Ecto neural progenitor cell (in vitro differentiated cells): ENCODE results near the gene STS.
A peak's percentile ranks its signal among the peaks of the same experiment; 100 is the strongest.
"Not testable (repeated sequence)": the region's sequence is repeated elsewhere in the genome, so short reads cannot be mapped to it uniquely, and the experiment has no call there.

ENCODE experiments used
- DNase-seq: peaks from one replicate; pipeline ENCODE4 v3.0.0-alpha.2; 2018; ENCODE audit warnings: low spot score

The STS gene

DNA sequence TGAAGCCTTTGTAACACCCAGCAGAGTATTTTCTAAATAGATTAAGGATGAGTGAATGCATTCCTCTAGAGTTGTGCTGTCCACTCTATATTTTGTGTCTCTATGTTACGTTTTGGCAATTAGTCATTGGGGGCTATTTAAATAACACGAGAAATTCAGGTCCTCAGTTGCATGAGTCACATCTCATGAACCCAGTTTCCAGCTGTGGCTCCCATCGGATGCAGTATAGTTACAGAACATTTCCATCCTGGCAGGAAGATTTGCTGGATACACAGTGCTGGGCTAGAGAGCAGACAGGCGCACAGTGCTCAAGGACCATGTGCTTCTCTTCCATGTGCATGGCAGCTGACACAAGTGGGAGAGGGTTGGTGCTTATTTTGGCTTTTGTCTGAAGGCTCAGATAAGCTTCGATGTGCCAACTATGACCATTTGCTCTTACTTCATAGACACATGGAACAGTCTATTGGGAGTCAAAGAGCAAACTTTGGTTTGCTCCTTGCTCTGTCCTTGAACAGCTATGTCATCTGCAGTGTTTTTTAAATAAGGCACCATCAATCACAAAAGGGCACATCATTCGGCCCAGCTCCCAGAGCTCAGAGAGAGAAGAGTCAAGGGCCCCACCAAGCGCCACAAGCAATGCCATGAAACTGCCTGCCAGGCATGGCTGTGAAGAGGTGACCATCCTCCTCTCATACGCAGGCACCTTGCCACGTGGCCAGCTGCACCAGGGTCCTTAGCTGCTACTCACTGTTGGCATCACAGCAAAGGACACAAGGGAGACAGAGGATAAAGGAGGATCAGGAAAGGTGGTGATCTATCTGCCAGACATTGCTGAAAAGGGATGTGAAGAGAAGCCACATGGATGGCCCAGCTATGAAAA is 8.1 kb upstream of the STS start:
- no peak for DNase-seq

DNA sequence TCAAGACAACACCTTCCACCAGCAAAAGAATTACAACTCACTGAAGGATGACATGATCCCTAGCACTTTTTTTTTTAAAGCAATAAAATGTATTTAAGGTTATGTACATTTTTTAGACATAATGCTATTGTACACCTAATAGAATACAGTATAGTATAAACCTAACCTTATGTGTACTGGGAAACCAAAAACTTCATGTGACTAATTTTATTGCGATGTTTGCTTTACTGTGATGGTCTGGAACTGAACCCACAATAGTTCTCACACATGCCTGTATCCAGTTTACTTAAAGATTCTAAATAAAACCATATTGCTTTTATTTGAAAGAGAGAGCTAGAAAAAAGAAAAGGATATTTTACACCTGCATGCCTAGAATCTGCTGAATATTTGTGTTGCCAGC is 4.4 kb upstream of the STS start:
- DNase-seq = no peak

DNA sequence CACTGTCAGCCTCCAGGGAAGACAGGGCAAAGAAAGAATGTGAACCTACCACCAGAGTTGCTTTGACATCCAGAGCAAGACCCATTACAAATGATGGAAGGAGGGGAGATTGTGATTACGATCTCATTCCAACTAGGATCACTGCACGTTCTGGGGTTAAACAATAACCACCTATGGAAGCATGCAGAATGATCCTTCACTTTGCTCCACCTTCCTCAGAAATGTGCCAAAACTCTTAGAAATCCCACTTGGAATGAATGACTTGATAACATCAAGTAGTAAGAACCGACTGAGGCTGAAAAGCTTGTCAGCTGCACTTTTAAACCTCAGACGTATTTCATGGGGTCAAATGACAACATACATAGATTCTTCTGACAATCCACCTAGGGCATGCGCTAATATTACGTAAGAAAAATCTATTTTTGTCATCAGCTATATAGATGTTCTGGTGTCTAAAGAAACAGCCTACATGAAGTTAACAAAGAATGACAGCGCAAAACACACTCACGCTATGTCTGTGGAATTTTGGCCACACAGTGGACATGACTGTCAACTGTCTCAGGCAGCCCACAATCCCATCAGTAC is 3.5 kb upstream of the STS start:
- no peak for DNase-seq

DNA sequence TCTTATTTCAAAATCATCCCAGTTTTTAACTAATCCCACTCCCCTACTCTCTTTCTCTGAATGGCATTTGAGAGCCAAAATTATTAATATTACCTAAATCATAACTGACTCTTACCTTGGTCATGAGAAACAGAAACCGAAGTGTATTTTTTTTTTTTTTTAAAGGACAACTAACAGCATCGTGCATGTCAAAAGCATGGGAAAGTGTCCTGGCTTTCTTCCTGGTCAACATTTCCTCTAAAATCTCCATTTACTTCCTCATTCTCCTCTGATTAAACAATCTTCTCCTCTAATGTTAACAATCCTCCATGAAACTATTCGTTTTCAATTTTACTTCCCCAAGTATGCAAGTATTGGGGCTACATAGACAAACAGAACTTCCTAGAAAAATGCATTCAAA is 2.1 kb upstream of the STS start:
- no peak for DNase-seq

DNA sequence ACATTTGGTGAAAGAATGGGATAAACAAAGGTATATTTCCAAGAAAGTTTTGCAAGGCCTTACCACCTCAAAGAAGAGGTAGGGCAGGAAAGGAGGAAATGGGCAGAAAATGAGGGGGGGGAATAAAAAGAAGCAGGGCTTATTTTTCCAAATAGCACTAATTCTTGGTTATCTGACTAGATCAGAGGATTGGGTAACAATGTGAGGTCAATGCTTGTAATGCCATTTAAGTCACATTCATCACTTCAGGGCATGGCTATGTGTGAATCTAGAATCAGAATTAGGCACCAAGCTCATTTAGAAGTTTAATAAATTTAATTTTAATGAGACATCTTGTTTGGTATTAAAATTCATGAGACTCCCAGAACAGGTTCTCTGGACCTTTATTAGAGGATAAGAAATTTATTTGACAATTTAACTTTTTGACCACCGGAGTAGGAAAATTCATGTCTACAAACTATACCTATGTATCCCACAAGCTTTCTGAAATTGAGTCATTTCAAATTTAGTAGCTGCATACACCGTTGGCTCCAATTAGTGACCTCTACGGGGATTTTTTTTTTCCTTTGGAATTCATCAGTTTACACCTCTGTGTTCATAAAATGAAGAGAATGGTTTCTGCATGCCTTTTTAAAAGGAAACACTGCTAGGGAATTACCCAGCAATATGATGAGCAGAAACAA is 1.4 kb upstream of the STS start:
- DNase-seq = no peak

DNA sequence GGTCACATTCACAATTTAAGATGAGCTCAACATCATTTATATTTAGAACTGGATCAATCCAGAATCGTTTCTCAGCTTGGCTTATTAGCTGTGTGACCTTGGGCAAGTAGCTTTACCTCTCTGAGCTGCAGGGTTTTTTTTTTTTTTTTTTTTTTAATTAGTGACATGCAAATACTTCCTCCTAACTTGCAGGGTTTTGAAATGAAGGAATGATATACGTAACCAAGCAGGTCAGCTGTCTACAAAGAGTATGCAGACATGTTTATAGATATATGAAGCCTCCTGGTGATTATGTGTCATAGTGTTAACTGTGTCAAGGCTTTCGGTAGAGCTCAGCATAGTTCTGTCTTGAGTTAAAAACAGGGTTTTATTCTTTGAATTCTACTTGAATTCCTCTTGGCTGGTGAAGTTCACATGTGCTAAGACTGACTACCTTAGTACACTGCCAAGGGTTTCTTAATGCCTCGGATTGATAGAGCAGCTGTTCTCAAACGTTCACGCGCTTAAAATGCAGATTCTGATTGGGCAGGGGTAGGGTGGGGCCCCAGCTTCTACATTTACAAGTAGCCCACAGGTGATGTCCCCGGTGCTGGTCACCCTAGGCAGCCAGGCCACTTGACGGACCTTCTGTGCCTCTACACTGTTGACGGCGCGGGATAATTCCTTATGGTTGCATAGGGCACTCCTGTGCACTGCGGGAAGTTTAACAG is 654 bp upstream of the STS start:
- DNase-seq = no peak

DNA sequence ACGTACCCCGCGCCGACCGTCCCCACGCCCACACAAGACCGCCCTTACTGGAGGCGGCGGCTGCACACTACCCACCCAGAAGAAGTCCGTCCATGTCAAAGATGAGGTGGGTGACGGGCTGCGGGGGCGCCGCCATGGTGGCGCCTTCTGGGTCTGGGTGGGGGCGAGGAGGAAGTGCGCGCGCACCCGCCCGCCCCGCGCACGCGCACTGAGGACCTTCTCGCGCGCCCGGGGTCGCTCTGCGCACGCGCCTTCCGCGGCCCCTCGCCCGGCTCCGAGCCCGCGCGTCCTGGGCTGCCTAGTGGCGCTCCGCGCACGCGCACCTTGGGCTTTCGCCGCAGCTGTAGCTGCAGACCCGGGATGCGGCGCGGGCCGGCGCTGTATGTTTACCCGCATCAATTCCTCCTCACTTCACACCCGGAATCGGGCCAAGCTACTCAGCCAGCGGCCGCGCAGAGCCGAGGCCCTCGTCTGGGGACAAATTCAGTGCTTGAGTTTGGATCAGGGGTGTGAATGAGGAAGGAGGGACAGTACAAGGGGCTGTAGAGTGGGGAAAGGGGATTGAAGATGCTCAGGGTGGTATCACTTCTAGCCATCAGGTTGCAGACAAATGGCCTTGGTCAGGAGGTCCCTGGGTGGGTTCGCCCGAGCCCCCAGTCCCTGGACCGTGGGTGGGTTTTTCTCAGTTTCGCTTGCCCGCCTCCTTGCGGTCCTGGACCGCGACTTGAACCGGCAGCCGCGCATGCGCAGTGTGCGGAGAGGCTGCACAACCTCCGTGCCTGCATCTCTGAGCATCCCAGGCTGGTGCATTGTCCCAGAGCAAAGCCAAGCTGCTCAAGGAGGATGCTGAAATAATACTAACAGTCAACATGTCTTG is 704 bp downstream of the STS start, which contains the start of gene PUDP:
PUDP (minus strand) TSS at position 176 of the 877 bp plus-strand sequence; CDS start at position 136, 40 bp downstream.
- DNase-seq = peak; percentile 87

DNA sequence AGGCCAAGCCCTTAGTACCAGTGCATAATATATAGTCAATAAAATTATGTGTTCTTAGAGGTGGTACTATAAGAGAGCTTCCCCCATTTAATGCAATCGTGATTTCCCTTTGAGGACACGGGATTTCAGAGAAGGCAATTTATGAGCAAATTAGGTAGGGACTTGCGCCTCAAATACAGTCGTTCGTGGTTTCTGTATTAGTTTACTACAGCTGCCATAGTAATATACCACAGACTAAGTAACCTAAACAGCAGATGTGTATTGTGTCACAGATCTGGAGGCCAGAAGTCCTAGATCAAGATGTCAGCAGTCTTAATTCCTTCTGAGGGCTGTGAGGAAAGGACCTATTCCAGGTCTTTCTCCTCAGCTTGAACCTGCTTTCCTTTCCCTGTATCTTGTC is 1.9 kb downstream of the STS start:
- no peak for DNase-seq

DNA sequence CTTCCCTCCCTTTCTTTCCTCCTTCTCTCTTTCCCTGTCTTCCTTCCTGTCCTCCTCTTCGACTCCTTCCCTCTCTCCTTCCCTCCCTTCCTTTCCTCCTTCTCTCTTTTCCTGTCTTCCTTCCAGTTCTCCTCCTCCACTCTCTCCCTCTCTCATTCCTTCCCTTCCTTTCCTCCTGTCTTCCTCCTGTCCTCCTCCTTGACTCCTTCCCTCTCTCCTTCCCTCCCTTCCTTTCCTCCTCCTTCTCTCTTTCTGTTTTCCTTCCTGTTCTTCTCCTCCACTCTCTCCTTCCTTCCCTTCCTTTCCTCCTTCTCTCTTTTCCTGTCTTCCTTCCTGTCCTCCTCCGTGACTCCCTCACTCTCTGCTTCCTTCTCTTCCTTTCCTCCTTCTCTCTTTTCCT is 5.7 kb downstream of the STS start:
- no peak for DNase-seq

DNA sequence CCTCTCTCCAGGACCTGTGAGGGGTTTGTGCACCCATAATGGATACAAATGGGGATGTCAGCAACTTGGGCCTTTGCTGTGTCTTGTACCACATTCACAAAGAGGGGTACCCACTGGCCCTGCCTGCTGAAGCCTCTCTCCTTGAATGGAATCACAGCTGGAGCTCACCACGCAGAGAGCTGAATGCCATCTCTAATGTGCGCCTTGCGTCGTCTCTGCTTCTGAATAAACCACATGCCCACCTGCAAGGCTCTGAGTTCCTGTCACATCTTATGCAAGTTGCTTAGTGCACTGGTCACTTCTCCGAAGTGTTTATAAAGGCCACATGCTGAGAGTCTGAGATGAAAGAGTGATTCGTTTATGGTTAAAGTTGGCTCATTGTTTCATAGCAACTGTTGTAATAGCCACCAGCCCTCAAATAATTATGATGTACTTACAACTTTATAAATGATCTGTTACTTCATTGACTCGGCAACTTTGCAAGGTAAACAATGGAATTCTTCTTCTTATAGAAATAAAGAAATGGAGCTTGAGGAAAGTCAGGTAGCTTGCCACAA is 6.6 kb downstream of the STS start:
- DNase-seq = no peak

DNA sequence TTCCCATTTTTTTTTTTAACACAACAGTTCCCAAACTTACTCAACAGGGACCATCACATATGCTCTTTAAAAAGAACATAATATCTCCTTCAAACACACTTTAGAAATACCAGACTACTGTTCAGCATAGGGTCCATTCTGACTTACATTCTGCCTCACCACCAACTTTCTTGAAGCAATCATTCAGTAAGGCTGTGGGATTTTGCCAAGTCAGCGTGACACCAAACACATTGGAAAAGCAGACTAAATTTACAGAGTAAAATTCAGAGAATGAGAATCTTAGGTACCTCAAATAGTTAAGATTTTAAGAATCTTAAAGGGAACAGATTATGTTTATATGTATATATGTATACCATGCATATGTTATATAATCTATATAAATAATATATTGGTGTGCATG is 7.7 kb downstream of the STS start:
- DNase-seq = no peak

DNA sequence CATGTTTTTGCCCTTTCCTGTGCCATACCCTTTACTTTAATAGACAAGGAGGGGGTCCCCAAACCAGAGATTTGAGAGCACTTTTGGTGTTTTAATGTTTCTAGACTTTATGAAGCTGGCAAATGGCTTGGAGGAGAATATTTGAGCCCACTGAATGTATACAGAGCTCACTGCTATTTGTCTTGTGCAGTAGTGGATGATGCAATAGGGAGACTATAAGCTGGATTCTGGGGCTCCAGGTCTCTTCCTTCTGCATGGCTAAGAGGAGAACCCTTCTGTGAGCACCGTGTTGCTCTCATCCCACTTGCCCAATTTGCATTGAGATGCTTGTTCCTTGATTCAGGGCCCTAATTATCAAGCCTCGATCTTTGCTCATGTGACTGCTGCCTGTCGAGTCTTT is 9.4 kb downstream of the STS start:
- no peak for DNase-seq

DNA sequence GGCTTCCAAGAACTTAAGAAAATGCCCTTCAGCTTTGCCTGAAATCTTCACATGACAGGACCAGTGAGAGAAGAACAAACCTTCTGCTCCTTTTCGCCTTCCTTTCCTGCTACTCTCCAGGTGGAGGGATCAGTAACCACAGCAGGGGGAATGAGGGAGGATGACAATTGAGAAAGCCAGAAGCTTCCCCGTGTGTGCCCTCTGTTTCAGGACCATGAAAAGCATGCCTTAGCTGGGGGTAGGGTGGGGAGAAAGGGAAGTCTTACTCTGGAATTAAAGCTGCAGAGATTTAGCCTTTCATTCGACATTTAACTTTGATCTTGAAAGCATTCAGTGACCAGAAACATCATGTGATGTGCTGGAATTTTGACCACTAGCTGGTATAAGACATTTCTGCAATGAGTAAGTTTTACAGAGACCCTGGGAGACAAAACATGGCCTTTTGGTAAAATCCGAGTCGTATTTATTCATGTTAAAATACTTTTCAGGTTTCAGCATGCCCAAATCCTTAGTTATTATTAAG is 11.0 kb downstream of the STS start:
- DNase-seq = no peak

DNA sequence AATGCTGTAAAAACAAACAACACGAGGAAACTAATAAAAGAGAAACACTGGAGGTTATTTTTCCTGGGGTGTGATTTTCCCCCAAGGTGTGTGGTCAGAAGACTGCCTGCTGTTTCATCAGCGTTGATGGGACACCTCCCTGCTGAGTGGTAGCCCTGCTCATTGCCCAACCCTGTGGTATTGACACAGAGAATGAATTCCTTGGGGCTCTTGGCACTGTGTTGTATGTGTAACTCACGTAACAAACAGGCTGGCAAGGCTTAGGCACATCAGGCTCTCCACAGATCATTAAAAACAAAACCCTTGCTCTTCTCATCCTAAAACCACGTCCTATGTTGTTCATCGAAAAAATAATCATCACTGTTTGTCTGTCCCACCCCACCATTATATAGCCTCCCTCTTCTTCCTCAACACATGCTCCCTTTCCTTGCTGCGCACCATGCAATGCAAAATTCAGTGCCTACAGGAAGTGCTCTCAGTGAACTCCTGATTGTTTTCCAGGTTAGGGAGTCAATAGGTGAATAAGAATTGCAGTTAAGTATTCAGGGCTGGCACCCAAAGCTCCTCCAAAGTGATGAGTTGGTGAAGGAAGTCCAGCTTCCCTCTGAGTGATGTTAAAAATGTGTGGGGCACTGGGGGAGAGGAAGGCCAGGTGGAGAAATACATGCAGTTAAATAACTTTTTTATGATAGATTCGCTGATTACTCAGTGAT is 11.8 kb downstream of the STS start:
- no peak for DNase-seq

DNA sequence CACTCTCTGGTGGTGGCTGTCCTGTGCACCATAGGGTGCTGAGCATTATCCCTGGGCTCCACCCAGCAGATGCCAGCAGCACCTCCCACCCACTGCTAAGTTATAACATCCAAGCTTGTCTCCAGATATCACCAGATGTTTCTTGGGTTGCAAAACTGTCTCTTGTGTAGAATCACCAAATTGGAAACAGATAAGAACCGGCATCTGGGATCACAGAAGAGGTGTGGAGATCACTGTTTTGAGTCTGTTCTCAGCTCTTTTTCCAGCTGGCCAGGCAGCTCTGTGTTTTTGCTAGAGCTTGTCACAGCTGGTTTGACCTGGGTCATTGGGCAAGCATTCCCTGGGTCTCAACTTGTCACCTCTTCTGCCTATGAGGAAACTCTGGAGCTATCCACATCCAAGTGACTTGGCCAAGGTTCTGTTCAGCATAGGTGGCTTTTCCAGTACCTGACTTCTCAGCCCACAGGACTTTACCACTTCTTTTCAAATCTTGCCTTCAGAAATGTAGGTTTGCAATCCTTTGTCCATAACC is 15.7 kb downstream of the STS start:
- no peak for DNase-seq

DNA sequence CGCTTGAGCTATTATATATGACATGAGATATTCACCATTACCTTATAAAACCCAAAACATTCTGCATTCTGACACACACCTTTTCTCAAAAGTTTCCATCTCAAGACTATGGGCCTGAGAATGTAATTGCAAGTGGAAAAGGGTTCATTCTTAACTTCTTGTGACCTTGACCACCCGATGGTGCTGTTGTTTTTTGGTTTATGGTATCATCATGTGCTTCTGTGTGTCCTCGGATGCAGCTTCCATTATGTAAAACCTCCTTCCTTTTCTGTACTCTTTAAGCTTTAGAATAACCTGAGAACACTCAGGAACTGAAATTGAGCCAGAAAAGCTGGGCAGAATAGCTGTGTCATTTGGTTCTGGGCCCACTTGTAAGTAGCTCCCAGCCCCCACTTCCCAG is 16.7 kb downstream of the STS start:
- DNase-seq = no peak

DNA sequence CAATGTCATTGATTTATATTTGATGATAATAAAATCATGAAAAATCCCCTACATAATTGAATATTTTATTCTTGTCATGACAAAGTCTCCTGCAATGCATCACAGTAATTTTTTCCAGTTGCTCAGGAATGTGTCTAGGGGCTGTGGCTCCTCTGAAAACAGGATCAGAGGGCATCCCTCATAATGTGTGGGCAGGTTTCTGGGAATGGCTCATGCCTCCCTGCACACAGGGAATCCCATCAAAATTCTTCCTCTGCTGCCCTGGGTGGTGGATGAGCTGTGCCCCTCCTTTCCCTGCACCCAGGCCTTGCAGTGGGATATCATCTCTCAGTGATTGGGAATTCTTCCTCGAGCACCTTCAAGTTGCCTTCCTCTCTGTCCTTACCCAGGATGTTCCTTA is 20.9 kb downstream of the STS start:
- DNase-seq = no peak

DNA sequence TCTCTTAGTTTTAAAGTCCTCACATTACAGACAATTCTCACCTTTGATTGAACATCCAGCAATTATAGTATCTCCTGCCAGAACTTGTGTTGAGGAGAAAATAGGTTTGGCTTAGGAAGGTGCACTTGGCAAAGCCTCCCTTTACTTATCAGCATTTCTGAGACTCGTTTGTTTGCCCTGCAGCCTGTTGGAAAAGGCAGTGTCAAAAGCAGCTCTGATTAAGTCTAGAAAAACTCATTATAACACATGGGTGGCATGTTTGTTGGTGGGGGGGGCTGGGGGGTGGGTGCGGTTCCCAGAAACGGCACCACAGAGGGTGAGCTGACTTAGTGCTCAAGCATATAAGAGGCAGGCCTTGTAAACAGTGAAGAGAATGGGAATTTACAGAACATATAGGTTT is 22.1 kb downstream of the STS start:
- DNase-seq = no peak

DNA sequence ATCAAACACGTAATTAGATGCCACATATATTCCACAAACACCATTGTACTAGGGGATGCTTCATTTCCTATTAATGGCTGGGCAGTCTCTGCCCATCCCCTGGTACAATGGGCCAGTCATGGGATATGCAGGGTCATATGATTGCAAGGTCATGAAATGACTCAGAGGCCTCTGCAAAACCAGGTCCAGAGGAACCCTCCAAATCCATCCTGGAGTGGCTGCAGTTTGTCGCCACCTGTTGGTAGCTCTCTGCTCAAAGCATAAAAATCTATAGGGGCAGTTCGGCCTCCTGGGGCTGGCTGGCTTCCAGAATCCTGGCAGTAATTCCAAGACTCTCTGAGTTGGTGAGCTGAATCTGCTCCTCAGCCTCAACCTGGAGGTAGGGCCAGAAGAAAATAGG is 23.4 kb downstream of the STS start:
- DNase-seq = no peak

DNA sequence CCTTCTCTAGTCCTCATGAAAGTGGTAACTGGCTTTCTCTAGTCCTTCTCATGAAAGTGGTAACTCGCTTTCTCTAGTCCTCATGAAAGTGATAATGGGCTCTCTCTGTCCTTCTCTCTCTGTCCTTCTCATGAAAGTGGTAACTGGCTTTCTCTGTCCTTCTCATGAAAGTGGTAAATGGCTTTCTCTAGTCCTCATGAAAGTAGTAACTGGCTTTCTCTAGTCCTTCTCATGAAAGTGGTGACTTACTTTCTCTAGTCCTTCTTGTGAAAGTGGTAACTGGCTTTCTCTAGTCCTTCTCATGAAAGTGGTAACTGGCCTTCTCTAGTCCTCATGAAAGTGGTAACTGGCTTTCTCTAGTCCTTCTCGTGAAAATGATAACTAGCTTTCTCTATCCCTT is 31.3 kb downstream of the STS start:
- not testable (repeated sequence) for DNase-seq
